Measurements from ENCODE around the gene FLVCR1. TPM values are rescaled to one million over a fixed set of nuclear protein-coding genes. Genes with fewer than 3 reads are reported as not detected.

Gene FLVCR1
- total RNA-seq, 2 donors from 2014 or later = 47.3 to 49.2 TPM

DNA sequence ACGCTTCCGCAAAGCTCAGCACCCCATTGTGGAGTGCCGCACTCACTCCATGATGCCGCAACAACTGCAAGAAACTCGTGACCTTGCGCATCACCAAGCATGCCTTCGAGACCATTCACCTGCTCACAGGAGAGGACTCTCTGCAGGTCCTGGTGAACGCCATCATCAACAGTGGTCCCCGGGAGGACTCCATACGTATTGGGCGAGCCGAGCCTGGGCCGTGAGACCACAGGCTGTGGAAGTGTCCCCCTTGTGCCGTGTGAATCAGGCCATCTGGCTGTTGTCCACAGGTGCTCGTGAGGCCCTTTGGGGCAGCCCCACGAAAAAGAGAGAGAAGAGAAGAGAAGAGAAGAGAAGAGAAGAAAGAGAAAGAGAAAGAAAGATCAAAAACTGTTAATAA lies 33.9 kb upstream of the FLVCR1 start:
- Mint-ChIP-seq H3K4me1 (peaks cover 8% of the 10 kb centered on the region), H3K9me3 (peaks cover 37% of the 10 kb centered on the region), H3K27me3 (ENCODE audit: insufficient read depth) (peaks cover 2% of the 10 kb centered on the region), H3K4me3 (no peak overlapping the region), H3K27ac (no peak overlapping the region), H3K36me3 (ENCODE audit: low read depth) (peaks cover 17% of the 10 kb centered on the region)
- Histone ChIP-seq H3K27ac (ENCODE audit: low read depth, low read length) (no peak overlapping the region), H3K27me3 (ENCODE audit: control insufficient read depth, insufficient read depth, low read length, poor library complexity, severe bottlenecking) (no peaks in the 10 kb centered on the region), H3K9ac (ENCODE audit: extremely low read depth, low read length, poor library complexity, severe bottlenecking) (no peak overlapping the region), H3K9me3 (ENCODE audit: control insufficient read depth, low read length) (peaks cover 33% of the 10 kb centered on the region), H3K4me1 (ENCODE audit: control insufficient read depth, insufficient read depth, low read length) (no peaks in the 10 kb centered on the region), H3K36me3 (ENCODE audit: control insufficient read depth, insufficient read depth, low read length) (no peaks in the 10 kb centered on the region), H3K4me3 (ENCODE audit: low read length) (no peak overlapping the region)
- no peak for DNase-seq
- 94 to 96% methylated on average over 12 to 16 of the region's 16 CpGs for WGBS, 2 experiments (ENCODE audit: insufficient coverage in 1 of 2, insufficient read length in 1 of 2)
- TF ChIP-seq, protein P1, sequence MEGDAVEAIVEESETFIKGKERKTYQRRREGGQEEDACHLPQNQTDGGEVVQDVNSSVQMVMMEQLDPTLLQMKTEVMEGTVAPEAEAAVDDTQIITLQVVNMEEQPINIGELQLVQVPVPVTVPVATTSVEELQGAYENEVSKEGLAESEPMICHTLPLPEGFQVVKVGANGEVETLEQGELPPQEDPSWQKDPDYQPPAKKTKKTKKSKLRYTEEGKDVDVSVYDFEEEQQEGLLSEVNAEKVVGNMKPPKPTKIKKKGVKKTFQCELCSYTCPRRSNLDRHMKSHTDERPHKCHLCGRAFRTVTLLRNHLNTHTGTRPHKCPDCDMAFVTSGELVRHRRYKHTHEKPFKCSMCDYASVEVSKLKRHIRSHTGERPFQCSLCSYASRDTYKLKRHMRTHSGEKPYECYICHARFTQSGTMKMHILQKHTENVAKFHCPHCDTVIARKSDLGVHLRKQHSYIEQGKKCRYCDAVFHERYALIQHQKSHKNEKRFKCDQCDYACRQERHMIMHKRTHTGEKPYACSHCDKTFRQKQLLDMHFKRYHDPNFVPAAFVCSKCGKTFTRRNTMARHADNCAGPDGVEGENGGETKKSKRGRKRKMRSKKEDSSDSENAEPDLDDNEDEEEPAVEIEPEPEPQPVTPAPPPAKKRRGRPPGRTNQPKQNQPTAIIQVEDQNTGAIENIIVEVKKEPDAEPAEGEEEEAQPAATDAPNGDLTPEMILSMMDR (conservative IDR thresholded peaks at IDR 0.05) = no peak

DNA sequence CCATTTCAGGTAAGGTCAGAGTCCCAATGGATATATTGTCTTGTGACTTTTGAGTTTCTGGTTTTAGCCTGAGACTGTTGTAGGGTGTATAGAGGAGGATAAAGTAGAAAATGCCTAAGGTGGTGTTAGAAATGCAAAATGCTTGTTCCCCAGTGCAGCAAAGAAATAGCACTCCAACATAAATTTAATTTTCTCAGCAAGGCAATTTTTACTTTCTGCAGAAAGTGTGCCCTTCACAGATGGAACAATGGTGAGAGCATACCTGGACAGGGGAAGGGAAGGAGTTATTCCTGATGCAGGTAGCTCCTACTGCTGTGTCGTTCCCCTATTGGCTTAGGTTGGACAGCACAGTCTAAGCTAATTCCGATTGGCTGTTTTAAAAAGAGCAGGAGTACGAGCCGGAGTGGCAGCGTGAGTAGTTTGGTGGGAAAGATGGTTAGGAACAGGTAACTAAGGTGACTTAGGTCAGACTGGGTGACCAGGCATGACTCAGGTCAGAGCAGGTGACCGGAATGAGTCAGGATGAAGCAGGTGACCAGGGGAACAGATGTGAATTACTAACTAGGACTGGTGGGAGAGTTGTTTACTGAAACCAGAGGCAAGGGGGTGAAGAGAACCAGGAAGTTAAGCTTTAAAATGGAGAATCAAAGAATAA lies 32.1 kb upstream of the FLVCR1 start:
- Histone ChIP-seq H3K9me3 (ENCODE audit: control insufficient read depth, low read length) (peaks cover 33% of the 10 kb centered on the region), H3K4me1 (ENCODE audit: control insufficient read depth, insufficient read depth, low read length) (no peaks in the 10 kb centered on the region), H3K27me3 (ENCODE audit: control insufficient read depth, insufficient read depth, low read length, poor library complexity, severe bottlenecking) (no peaks in the 10 kb centered on the region), H3K9ac (ENCODE audit: extremely low read depth, low read length, poor library complexity, severe bottlenecking) (no peak overlapping the region), H3K36me3 (ENCODE audit: control insufficient read depth, insufficient read depth, low read length) (no peaks in the 10 kb centered on the region), H3K4me3 (ENCODE audit: low read length) (peak overlapping the region; percentile 33), H3K27ac (ENCODE audit: low read depth, low read length) (no peak overlapping the region)
- H3K36me3 Mint-ChIP-seq (ENCODE audit: low read depth) = peaks cover 17% of the 10 kb centered on the region
- peaks cover 8% of the 10 kb centered on the region for H3K4me1 Mint-ChIP-seq
- H3K27me3 Mint-ChIP-seq (ENCODE audit: insufficient read depth) = peaks cover 2% of the 10 kb centered on the region
- H3K9me3 Mint-ChIP-seq = peaks cover 37% of the 10 kb centered on the region
- 95 to 97% methylated on average over 6 of the region's 6 CpGs for WGBS, 2 experiments (ENCODE audit: insufficient coverage in 1 of 2, insufficient read length in 1 of 2)
- no peak overlapping the region for H3K4me3 Mint-ChIP-seq
- DNase-seq = peak; percentile 49
- no peak overlapping the region for H3K27ac Mint-ChIP-seq
- TF ChIP-seq, protein P1 (conservative IDR thresholded peaks at IDR 0.05) = no peak

DNA sequence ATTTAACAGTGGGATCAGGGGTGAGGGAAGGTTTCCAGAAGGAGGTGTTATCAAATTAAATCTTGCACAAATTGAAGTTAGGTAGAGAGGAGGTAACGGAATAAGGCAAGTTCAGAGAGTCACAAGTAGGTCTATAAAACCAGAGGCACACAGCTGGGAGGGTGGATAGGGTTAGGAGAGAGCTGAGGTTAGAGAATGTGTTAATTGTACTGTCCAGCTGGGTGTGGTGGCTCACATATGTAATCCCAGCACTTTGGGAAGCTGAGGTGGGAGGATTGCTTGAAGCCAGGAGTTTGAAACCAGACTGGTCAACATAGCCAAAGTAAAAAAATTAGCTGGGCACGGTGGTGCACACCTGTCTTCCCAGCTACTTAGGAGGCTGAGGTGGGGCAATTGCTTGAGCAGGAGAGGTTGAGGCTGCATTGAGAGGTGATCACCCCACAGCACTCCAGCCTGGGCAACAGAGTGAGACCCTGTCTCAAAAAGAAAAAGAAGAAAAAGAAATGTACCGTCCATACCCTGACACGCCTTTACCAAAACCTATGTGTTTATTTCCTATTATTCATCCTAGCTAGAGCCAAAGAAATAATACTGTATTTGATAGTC lies 30.8 kb upstream of the FLVCR1 start:
- Mint-ChIP-seq H3K27ac (no peak overlapping the region), H3K4me3 (no peak overlapping the region), H3K9me3 (peaks cover 37% of the 10 kb centered on the region), H3K4me1 (peaks cover 8% of the 10 kb centered on the region), H3K36me3 (ENCODE audit: low read depth) (peaks cover 17% of the 10 kb centered on the region), H3K27me3 (ENCODE audit: insufficient read depth) (peaks cover 2% of the 10 kb centered on the region)
- TF ChIP-seq, protein P1 (conservative IDR thresholded peaks at IDR 0.05) = no peak
- Histone ChIP-seq H3K4me3 (ENCODE audit: low read length) (no peak overlapping the region), H3K27me3 (ENCODE audit: control insufficient read depth, insufficient read depth, low read length, poor library complexity, severe bottlenecking) (no peaks in the 10 kb centered on the region), H3K4me1 (ENCODE audit: control insufficient read depth, insufficient read depth, low read length) (no peaks in the 10 kb centered on the region), H3K9ac (ENCODE audit: extremely low read depth, low read length, poor library complexity, severe bottlenecking) (no peak overlapping the region), H3K27ac (ENCODE audit: low read depth, low read length) (no peak overlapping the region), H3K9me3 (ENCODE audit: control insufficient read depth, low read length) (peaks cover 33% of the 10 kb centered on the region), H3K36me3 (ENCODE audit: control insufficient read depth, insufficient read depth, low read length) (no peaks in the 10 kb centered on the region)
- 85 to 97% methylated on average over 2 to 4 of the region's 4 CpGs for WGBS, 2 experiments (ENCODE audit: insufficient coverage in 1 of 2, insufficient read length in 1 of 2)
- DNase-seq = no peak
